Breast epithelium (tissue), 4 donors: Measurements from ENCODE around the gene APOL1. TPM values are rescaled to one million over a fixed set of nuclear protein-coding genes. Genes with fewer than 3 reads are reported as not detected.
"Not testable (repeated sequence)": the region's sequence is repeated elsewhere in the genome, so short reads cannot be mapped to it uniquely, and the experiment has no call there.

Source experiments
- DNase-seq, 2 donors: peaks; one replicate each; pipeline ENCODE4 v3.0.0-alpha.2; 2019; ENCODE audit warnings: low spot score in 2 of 2
- H3K27ac ChIP-seq, 2 donors: fragments of 200-600 bp; sonication (generic) in 1 of 2; one replicate each; pipeline ENCODE4 v1.5.1; 2016 to 2019; ENCODE audit warnings: mild to moderate bottlenecking in 1 of 2
- H3K27me3 ChIP-seq, 2 donors: fragments of 200-600 bp; sonication (generic) in 1 of 2; one replicate each; pipeline versions ENCODE4 v1.5.1 to v1.6.0; 2017 to 2019; ENCODE audit warnings: control low read depth in 1 of 2, mild to moderate bottlenecking in 1 of 2
- H3K36me3 ChIP-seq: fragments of 200-600 bp; one replicate; pipeline ENCODE4 v1.5.1; 2019
- H3K4me1 ChIP-seq, 2 donors: fragments of 200-600 bp; sonication (generic); one replicate each; pipeline ENCODE4 v1.5.1; 2016 to 2019; ENCODE audit warnings: control low read depth in 1 of 2
- H3K4me3 ChIP-seq, 3 donors: fragments of 200-600 bp; sonication (generic); 1 replicate in 2 of 3; 2 replicates in 1 of 3; pipeline ENCODE4 v1.5.1; 2016 to 2019; ENCODE audit warnings: mild to moderate bottlenecking in 3 of 3, moderate library complexity in 2 of 3
- H3K9me3 ChIP-seq, 2 donors: fragments of 200-600 bp; sonication (generic) in 1 of 2; one replicate each; pipeline ENCODE4 v1.5.1; 2016 to 2019; ENCODE audit warnings: control low read depth in 1 of 2
- CTCF ChIP-seq, 3 donors: fragments of 450-650 bp; IDR thresholded peaks; one replicate each; pipeline ENCODE4 v1.5.1; 2016 to 2017; ENCODE audit warnings: antibody characterized with exemption in 3 of 3, mild to moderate bottlenecking in 3 of 3, moderate library complexity in 3 of 3
- POLR2A ChIP-seq: fragments of 450-650 bp; IDR thresholded peaks from one replicate; pipeline ENCODE4 v1.6.1; 2016; ENCODE audit warnings: antibody characterized with exemption, mild to moderate bottlenecking, moderate library complexity
- POLR2AphosphoS5 ChIP-seq, 3 donors: sonication (generic); formaldehyde crosslinking; IDR thresholded peaks; one replicate each; pipeline ENCODE4 v1.6.1; 2017; ENCODE audit warnings: antibody characterized with exemption in 3 of 3
- intact Hi-C: fragments of 100-400 bp; cut with DNase I; formaldehyde crosslinking; loops from one replicate; pipeline ENCODE4 v1.15.1; 2023; ENCODE audit warnings: low total_unique reads
- total RNA-seq, 3 donors: library from RNA; depleted of rRNA; stranded (reverse); fragments of >200 nt; gene quantifications; one replicate each; pipeline ENCODE4 v1.1.0, GENCODE V29; 2016

APOL1 gene
- 10 to 100 TPM in 2 of 3 donors, 1 to 10 TPM in 1; 5.9 to 38.3 (median 22.2) TPM for total RNA-seq

- DNase-seq: peak in 1 of 2 donors; percentile 46
- peak within 1 kb of the TSS; percentile 78 to 93 for H3K27ac ChIP-seq
- peaks cover 0 to 16% of the 10 kb centered on the region in 2 donors for H3K4me1 ChIP-seq
Observed at GRCh38 chr22:36252754-36253522, at the start of gene APOL1. APOL1 (plus strand) TSS chr22:36253133; CDS start chr22:36254956, 1,823 bp downstream.

GRCh38 chr22:36203441-36203840 lies 49.5 kb upstream of the APOL1 start:
- H3K9me3 ChIP-seq, H3K4me1 ChIP-seq, H3K27me3 ChIP-seq, DNase-seq, H3K36me3 ChIP-seq, intact Hi-C loops, H3K4me3 ChIP-seq: not testable (repeated sequence)
- peak overlapping the region; percentile 13 to 38 for H3K27ac ChIP-seq

More at GRCh38 chr22:36252754-36253522, at the start of gene APOL1:
- Histone ChIP-seq H3K9me3 (no peaks in the 10 kb centered on the region), H3K27me3 (no peaks in the 10 kb centered on the region), H3K36me3 (no peaks in the 10 kb centered on the region), H3K4me3 (peak within 1 kb of the TSS; percentile 39 to 62 (median 54))
- no peak for TF ChIP-seq CTCF (IDR thresholded peaks at IDR 0.05)
- TF ChIP-seq POLR2AphosphoS5 (IDR thresholded peaks at IDR 0.05): peak in 2 of 3 donors; percentile 13 to 39
- intact Hi-C loops: no loop called here

GRCh38 chr22:36204001-36204631 lies 48.8 kb upstream of the APOL1 start:
- no peak for TF ChIP-seq POLR2A
- no peak for TF ChIP-seq CTCF (IDR thresholded peaks at IDR 0.05)
- TF ChIP-seq POLR2AphosphoS5 (IDR thresholded peaks at IDR 0.05): no peak
- Histone ChIP-seq H3K4me1 (no peaks in the 10 kb centered on the region), H3K36me3 (no peaks in the 10 kb centered on the region), H3K27ac (no peak overlapping the region), H3K27me3 (no peaks in the 10 kb centered on the region), H3K9me3 (no peaks in the 10 kb centered on the region), H3K4me3 (peak overlapping the region in 1 of 3 donors; percentile 37)
- intact Hi-C loops: no loop called here
- no peak for DNase-seq

GRCh38 chr22:36204632-36205015 lies 48.3 kb upstream of the APOL1 start:
- TF ChIP-seq POLR2A (no peak), CTCF (IDR thresholded peaks at IDR 0.05) (no peak), POLR2AphosphoS5 (IDR thresholded peaks at IDR 0.05) (no peak)
- Histone ChIP-seq H3K27me3 (no peaks in the 10 kb centered on the region), H3K4me1 (no peaks in the 10 kb centered on the region), H3K36me3 (no peaks in the 10 kb centered on the region), H3K27ac (no peak overlapping the region), H3K9me3 (no peaks in the 10 kb centered on the region), H3K4me3 (peak overlapping the region in 1 of 3 donors; percentile 37)
- DNase-seq: no peak
- intact Hi-C loops: no loop called here

- DNase-seq, intact Hi-C loops, H3K27me3 ChIP-seq, H3K27ac ChIP-seq, H3K4me3 ChIP-seq, H3K4me1 ChIP-seq, H3K36me3 ChIP-seq, H3K9me3 ChIP-seq: not testable (repeated sequence)
Observed at GRCh38 chr22:36205573-36205972, 47.4 kb upstream of the APOL1 start.

- no peaks in the 10 kb centered on the region for H3K4me1 ChIP-seq
- no peak overlapping the region for H3K4me3 ChIP-seq
- no peak for DNase-seq
- peak overlapping the region in 1 of 2 donors; percentile 25 for H3K27ac ChIP-seq
- no peaks in the 10 kb centered on the region for H3K27me3 ChIP-seq
- H3K36me3 ChIP-seq: no peaks in the 10 kb centered on the region
- TF ChIP-seq CTCF (IDR thresholded peaks at IDR 0.05) (no peak), POLR2A (no peak), POLR2AphosphoS5 (IDR thresholded peaks at IDR 0.05) (no peak)
- H3K9me3 ChIP-seq: no peaks in the 10 kb centered on the region
- intact Hi-C loops: no loop called here
Observed at GRCh38 chr22:36206255-36206654, 46.7 kb upstream of the APOL1 start.
